Activated B cell treated with CpG ODN at 0.5 μM for 24 hours (primary cell): ENCODE data around the gene TFF2. TPM values are rescaled to one million over a fixed set of nuclear protein-coding genes. Genes with fewer than 3 reads are reported as not detected.

Experiments used
- ATAC-seq: fragments of 200-7000 bp; cut with Tn5 transposase; one replicate; pipeline ENCODE4 v1.10.0; 2021; ENCODE audit warnings: low read depth, mild to moderate bottlenecking, moderate library complexity
- CTCF ChIA-PET: fragments of 350-600 bp; sonication (Branson Sonifier 250); formaldehyde crosslinking; loops from one replicate; lab custom pipeline; 2021; ENCODE audit warnings: antibody characterized with exemption; lab: Charles Lee
- POLR2A ChIA-PET: fragments of 350-600 bp; sonication (Branson Sonifier 250); formaldehyde crosslinking; loops from one replicate; lab custom pipeline; 2021; ENCODE audit warnings: antibody characterized with exemption; lab: Charles Lee
- DNase-seq: peaks from one replicate; pipeline ENCODE4 v3.0.0; 2022
- H3K27ac Mint-ChIP-seq: one replicate; pipeline ENCODE4 v1.8.0; 2020; ENCODE audit warnings: mixed read lengths
- H3K27me3 Mint-ChIP-seq: one replicate; pipeline ENCODE4 v1.8.0; 2021; ENCODE audit warnings: mixed read lengths
- H3K36me3 Mint-ChIP-seq: one replicate; pipeline ENCODE4 v1.8.0; 2021; ENCODE audit warnings: low read depth, mixed read lengths
- H3K4me1 Mint-ChIP-seq: one replicate; pipeline ENCODE4 v1.8.0; 2021; ENCODE audit warnings: mixed read lengths
- H3K4me3 Mint-ChIP-seq: one replicate; pipeline ENCODE4 v1.8.0; 2020; ENCODE audit warnings: mild to moderate bottlenecking, mixed read lengths
- H3K9me3 Mint-ChIP-seq: one replicate; pipeline ENCODE4 v1.8.0; 2020; ENCODE audit warnings: mixed read lengths
- intact Hi-C: fragments of 100-400 bp; cut with micrococcal nuclease; formaldehyde crosslinking; loops from one replicate; pipeline ENCODE4 v1.15.1; 2024
- total RNA-seq: library from RNA; stranded (reverse); gene quantifications from 2 replicates; pipeline ENCODE4 v1.2.3, GENCODE V29; 2022
- TF ChIP-seq, protein P1 (sequence below): fragments of 200-600 bp; IDR thresholded peaks from one replicate; pipeline ENCODE4 v1.8.0; 2022; ENCODE audit warnings: antibody characterized with exemption, mild to moderate bottlenecking

The TFF2 gene
- total RNA-seq, 1 donor from 2014 or later = not detected

DNA sequence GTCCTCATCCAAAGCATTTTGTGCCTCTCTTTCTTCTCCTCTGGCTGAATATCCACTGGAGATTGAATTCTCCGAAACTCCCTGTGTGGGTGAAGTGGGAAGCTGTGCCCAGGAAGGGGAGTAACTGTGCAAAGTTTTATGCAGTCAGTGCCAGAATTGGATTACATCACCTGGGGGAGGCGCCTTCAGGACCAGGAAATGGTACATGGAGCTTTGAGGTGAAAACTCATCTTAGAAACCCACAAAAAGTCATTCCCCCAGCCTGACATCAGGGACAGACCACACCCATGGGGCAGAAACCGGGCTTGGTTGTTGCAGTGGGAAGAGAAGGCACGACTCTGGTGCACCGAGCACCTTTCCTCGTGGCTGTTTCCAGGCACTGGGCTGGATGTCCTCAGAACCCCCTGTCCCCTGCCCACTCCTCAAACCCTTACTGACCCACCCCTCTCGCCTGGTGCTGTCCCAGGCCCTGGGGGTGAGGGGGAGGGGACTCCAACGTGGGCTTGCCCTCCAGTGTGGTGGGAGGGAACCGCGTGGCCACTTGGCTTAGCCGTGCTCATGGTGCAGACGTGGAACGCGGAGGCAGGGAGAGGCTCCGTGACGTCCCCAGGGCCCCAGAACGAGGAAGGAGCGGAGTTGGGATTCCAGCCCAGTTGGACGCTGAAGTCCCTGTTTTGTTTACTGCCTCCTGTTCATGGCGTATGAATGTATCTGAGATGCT, 51.3 kb downstream of the TFF2 start:
- Mint-ChIP-seq H3K27me3 (no peaks in the 10 kb centered on the region), H3K4me3 (no peak overlapping the region), H3K36me3 (peaks cover 33% of the 10 kb centered on the region), H3K9me3 (no peaks in the 10 kb centered on the region), H3K4me1 (no peaks in the 10 kb centered on the region), H3K27ac (no peak overlapping the region)
- intact Hi-C loops = no loop called here
- CTCF ChIA-PET = no interaction called here
- ATAC-seq = no peak
- POLR2A ChIA-PET = no interaction called here
- TF ChIP-seq, protein P1, sequence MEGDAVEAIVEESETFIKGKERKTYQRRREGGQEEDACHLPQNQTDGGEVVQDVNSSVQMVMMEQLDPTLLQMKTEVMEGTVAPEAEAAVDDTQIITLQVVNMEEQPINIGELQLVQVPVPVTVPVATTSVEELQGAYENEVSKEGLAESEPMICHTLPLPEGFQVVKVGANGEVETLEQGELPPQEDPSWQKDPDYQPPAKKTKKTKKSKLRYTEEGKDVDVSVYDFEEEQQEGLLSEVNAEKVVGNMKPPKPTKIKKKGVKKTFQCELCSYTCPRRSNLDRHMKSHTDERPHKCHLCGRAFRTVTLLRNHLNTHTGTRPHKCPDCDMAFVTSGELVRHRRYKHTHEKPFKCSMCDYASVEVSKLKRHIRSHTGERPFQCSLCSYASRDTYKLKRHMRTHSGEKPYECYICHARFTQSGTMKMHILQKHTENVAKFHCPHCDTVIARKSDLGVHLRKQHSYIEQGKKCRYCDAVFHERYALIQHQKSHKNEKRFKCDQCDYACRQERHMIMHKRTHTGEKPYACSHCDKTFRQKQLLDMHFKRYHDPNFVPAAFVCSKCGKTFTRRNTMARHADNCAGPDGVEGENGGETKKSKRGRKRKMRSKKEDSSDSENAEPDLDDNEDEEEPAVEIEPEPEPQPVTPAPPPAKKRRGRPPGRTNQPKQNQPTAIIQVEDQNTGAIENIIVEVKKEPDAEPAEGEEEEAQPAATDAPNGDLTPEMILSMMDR = no peak
- DNase-seq = no peak

DNA sequence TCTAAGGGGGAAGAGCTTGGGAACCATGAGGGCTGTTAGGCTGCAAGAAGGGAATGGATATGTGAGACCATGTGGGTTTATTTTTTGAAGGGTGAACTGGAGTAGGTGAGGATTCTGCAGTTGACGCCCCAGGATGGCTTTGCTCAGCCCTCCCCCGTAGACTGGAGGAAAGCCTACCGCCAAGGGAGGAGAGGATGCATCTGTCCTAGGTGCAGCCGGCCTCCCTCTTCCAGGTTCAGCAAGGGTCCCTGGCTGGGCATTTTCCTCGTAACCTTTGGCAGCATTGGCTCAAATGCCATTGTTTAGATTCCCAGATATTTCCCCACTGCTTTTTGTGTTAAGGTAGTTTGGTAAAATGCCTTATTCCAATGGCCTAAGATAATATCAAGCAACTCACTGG, 52.1 kb downstream of the TFF2 start:
- Mint-ChIP-seq H3K27ac (no peak overlapping the region), H3K9me3 (no peaks in the 10 kb centered on the region), H3K4me3 (no peak overlapping the region), H3K4me1 (no peaks in the 10 kb centered on the region), H3K27me3 (no peaks in the 10 kb centered on the region), H3K36me3 (peaks cover 35% of the 10 kb centered on the region)
- ATAC-seq = no peak
- no peak for DNase-seq
- TF ChIP-seq, protein P1 = no peak
- CTCF ChIA-PET = no interaction called here
- POLR2A ChIA-PET = no interaction called here
- intact Hi-C loops = no loop called here

DNA sequence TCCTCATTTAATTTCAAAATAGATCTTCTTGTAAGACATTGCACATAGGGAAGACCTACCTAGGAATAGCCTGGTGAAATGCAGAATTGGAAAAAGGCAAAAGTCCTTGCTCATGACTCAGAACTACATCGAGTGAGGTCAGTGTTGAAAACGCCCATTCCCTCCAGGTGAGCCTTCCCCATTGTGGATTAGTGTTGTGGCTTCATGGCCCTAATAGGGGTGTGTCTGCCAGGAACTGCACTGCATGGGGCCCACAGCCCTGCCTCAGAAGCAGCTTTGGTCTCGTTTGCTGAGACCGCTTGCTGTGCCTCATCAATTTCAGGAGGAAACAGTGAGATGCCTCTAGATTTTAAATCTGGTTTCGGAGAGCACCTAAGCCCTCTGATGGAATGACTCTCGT, 52.6 kb downstream of the TFF2 start:
- H3K36me3 Mint-ChIP-seq = peaks cover 35% of the 10 kb centered on the region
- no peak for ATAC-seq
- no peak overlapping the region for H3K27ac Mint-ChIP-seq
- no peaks in the 10 kb centered on the region for H3K27me3 Mint-ChIP-seq
- no peak overlapping the region for H3K4me3 Mint-ChIP-seq
- no peaks in the 10 kb centered on the region for H3K9me3 Mint-ChIP-seq
- ChIA-PET CTCF (no interaction called here), POLR2A (interaction anchor here (0.6 kb wide), 1 partner anchor 433 kb away, joined by 10 read pairs; no protein-coding TSS in a partner anchor)
- H3K4me1 Mint-ChIP-seq = no peaks in the 10 kb centered on the region
- intact Hi-C loops = no loop called here
- TF ChIP-seq, protein P1 = no peak
- DNase-seq = no peak

DNA sequence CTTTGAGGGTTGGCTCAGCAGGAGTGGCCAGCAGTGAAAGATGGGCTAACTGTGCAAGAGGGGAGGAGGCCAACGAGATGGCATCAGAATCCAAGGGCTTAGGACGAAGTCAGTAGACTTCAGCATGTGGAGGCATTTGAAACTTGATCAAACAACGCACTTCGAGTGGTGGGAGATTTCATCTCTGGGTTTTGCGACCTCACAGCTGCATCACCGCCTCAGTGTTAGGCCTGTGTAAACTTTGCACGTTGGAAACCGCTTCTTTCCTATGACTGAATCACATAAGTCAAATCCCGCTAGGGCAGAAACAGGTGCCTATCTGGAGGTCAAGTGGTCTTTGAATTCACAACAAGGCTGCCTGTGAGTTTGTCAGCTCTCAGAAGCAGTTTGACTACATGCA, 53.4 kb downstream of the TFF2 start:
- ChIA-PET POLR2A (no interaction called here), CTCF (interaction anchor here (1.1 kb wide), 1 partner anchor 38 kb away, joined by 3 read pairs; no protein-coding TSS in a partner anchor)
- H3K27me3 Mint-ChIP-seq = no peaks in the 10 kb centered on the region
- H3K27ac Mint-ChIP-seq = no peak overlapping the region
- TF ChIP-seq, protein P1 = no peak
- intact Hi-C loops = no loop called here
- peaks cover 35% of the 10 kb centered on the region for H3K36me3 Mint-ChIP-seq
- no peaks in the 10 kb centered on the region for H3K9me3 Mint-ChIP-seq
- DNase-seq (no peak), ATAC-seq (no peak)
- H3K4me1 Mint-ChIP-seq = no peaks in the 10 kb centered on the region
- H3K4me3 Mint-ChIP-seq = no peak overlapping the region

DNA sequence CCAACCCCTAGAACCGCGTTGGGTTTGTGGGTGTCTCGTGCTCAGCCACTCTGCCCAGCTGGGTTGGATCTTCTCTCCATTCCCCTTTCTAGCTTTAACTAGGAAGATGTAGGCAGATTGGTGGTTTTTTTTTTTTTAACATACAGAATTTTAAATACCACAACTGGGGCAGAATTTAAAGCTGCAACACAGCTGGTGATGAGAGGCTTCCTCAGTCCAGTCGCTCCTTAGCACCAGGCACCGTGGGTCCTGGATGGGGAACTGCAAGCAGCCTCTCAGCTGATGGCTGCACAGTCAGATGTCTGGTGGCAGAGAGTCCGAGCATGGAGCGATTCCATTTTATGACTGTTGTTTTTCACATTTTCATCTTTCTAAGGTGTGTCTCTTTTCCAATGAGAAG, 54.3 kb downstream of the TFF2 start:
- no peaks in the 10 kb centered on the region for H3K4me1 Mint-ChIP-seq
- POLR2A ChIA-PET = interaction anchor here (0.8 kb wide), 1 partner anchor 13 kb away, joined by 3 read pairs; no protein-coding TSS in a partner anchor
- peaks cover 40% of the 10 kb centered on the region for H3K36me3 Mint-ChIP-seq
- no peaks in the 10 kb centered on the region for H3K27me3 Mint-ChIP-seq
- no peaks in the 10 kb centered on the region for H3K9me3 Mint-ChIP-seq
- CTCF ChIA-PET = interaction anchor here (1.1 to 1.6 kb wide), 2 partner anchors 13 to 37 kb away, joined by 3 to 5 read pairs; no protein-coding TSS in a partner anchor
- H3K4me3 Mint-ChIP-seq = no peak overlapping the region
- intact Hi-C loops = no loop called here
- TF ChIP-seq, protein P1 = no peak
- no peak for ATAC-seq
- DNase-seq = no peak
- no peak overlapping the region for H3K27ac Mint-ChIP-seq

Other genes with a start within 250 kb of the TFF2 start
- gene ABCG1, start 131.9 kb downstream of the TFF2 start, total RNA-seq = 2.3 and 3.4 TPM in 2 replicates
- not detected in 2 replicates for gene TFF3, start 35.6 kb downstream of the TFF2 start, total RNA-seq
- not detected in 2 replicates for gene TFF1, start 15.5 kb upstream of the TFF2 start, total RNA-seq
- 0.22 TPM in 1 of 2 replicates, not detected in the other for gene TMPRSS3, start 45.1 kb upstream of the TFF2 start, total RNA-seq
- gene UBASH3A, start 52.9 kb upstream of the TFF2 start, total RNA-seq = 0.20 TPM in 1 of 2 replicates, not detected in the other
- gene RSPH1, start 145.2 kb upstream of the TFF2 start, total RNA-seq = 0.38 TPM in 1 of 2 replicates, not detected in the other
- 39.8 and 47.9 TPM in 2 replicates for gene SLC37A1, start 162.9 kb upstream of the TFF2 start, total RNA-seq